HG02623 (cell line): ENCODE measurements around the gene HS6ST1.

Experiments
- ATAC-seq: cut with Tn5 transposase; IDR thresholded peaks from one replicate; pipeline ENCODE4 v1.9.1; 2021; ENCODE audit warnings: moderate library complexity; ENCODE audit not compliant: unreplicated experiment

The HS6ST1 gene

GRCh38 chr2:128348701-128349100 lies 30.0 kb upstream of the HS6ST1 start:
- ATAC-seq, result no peak

- no peak for ATAC-seq
These were observed 29.3 kb upstream of the HS6ST1 start for GRCh38 chr2:128347701-128348539.

GRCh38 chr2:128347171-128347558 lies 28.5 kb upstream of the HS6ST1 start:
- ATAC-seq, result no peak

- ATAC-seq, result no peak
These were observed 27.9 kb upstream of the HS6ST1 start for GRCh38 chr2:128346291-128347170.

GRCh38 chr2:128345436-128346165 lies 26.9 kb upstream of the HS6ST1 start:
- no peak for ATAC-seq

- ATAC-seq, result no peak
These were observed 25.4 kb upstream of the HS6ST1 start for GRCh38 chr2:128344101-128344500.

DNA sequence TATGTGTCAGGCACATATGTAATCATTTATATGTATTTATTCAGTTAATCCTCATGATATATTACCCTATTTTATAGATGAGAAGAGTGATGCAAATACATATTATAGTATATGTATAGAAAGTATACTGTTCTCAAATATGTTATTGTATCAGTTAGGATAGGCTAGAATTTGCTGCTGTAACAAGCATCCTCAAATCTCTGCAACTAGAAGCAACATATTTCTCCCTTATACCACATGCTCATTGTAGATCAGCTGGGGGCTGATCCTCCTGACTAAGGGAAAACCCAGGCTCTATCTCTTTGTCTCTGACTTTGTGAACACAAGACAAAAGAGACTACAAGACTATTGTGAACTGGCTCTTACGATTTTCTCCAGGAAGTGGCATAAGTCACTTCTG lies 24.8 kb upstream of the HS6ST1 start:
- ATAC-seq, result no peak

GRCh38 chr2:128342550-128342949 lies 23.9 kb upstream of the HS6ST1 start:
- no peak for ATAC-seq

GRCh38 chr2:128341621-128342020 lies 23.0 kb upstream of the HS6ST1 start:
- ATAC-seq, result no peak

DNA sequence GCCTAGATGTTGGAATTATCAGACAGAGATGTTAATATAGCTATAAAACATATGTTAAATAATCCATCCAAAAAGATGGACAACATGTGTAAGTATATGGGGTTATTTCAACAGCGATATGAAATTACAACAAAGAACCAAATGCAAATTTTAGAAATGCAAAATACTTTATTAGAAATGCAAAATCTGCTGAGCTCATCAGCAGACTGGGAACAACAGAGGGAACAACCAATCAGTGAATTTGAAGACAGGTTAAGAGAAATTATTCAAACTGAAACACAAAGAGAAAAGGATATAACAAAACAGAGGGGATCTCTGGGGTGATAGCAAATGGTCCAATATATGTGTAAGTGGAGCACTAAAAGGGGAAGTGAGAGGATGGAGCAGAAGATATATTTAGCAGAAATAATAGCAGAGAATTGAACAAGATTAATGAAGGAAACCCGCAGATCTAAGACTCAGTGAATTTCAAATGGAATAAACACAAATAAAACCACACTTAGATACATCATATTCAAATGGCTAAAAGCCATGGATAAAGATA lies 13.5 kb upstream of the HS6ST1 start:
- no peak for ATAC-seq

DNA sequence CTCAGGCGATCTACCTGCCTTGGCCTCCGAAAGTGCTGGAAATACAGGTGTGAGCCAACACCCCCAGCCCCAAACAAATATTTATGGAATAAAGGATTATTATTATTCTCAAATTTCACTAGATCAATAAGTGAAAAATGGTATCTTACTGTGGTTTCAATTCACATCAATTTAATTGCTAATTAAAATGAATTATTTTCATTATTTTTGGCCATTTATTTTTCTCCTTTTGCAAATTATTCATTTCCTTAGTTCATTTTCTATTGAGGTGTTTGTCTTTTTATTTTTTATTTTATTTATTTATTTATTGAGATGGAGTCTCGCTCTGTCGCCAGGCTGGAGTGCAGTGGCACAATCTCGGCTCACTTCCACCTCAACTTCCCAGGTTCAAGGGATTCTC lies 11.9 kb upstream of the HS6ST1 start:
- no peak for ATAC-seq

DNA sequence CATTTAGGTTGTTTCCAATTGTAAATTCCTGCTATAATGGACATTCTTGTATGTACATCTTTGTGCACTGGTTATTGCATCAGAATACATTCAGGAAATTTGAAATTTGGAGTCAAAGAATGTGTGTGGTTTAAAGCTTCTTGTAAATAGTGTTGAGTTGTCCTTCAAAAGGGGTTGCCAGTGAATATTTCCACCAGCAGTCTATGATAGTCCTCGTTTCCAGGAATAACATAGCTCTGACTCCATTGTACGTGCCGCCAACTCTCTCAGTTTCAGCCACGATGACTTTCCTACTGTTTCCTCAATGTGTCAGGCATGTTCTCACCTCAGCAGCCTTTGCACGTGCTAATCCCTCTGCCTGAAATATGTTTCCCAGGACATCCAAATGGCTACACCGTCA lies 10.9 kb upstream of the HS6ST1 start:
- no peak for ATAC-seq

DNA sequence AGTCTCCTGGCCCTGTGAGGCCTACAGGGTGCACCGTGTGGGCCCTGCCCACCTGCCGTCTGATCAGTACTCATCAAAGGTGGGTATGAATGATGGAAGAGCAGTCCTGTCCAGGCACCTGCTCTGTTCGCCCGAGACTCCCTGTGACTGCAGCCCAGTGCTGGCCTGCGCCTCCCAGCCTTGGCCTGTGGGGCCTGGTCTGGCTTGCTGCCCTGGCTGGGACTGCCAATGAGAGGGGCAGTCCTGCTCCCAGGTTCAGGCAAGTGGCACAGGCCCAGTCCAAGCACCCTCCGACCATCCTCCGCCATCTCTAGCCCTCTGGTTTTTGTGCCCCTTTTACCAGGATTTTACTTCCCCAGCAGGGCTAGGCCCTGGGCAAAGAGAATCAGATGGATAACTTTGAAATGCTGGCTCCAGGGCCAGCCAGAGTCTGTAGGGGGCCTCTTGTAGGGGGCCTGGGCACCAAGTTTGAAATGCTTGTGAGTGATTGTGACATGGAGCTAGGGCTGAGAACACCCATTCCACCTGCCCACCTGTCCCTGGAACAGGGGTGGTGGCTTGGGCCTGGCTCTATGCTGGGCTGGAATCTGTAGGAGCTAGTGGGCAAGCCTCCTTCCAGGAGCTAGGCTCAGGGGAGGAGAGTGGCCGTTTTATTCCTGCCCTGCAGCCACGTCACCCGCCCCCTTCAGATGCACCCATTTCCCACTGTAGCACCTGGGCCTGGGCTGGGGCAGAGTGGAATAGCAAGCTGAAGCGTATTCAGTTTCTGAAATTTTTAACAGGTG lies 8.7 kb upstream of the HS6ST1 start:
- no peak for ATAC-seq

- no peak for ATAC-seq
These were observed 7.7 kb upstream of the HS6ST1 start for GRCh38 chr2:128326346-128326745.

DNA sequence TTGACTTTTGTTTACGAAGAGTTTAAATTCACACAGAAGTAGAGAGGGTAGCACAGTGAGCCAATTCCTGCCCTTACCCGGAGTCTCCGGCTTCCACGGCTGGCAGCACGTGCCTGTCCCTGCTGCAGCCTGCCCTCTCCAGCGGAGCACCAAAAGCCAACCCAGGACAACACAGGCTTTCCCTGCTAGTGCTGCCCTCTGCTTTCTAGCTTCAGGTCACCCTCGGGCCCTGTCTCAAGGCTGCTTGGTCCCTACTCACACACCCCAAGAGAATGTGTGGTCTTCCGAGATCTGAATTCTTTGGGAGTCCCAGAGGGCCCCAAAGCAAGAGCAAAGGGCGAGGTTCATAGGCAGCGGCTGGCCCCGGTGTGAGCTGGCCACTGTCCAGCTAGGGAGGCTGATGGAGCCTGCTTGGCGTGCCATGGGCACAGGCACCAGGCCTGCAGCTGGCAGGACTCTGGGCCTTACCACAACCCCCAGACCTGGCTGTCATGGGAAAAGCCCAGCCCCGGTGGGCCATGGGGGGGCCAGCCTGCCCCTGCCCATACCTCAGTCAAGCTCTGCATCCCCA lies 7.0 kb upstream of the HS6ST1 start:
- ATAC-seq, result no peak

DNA sequence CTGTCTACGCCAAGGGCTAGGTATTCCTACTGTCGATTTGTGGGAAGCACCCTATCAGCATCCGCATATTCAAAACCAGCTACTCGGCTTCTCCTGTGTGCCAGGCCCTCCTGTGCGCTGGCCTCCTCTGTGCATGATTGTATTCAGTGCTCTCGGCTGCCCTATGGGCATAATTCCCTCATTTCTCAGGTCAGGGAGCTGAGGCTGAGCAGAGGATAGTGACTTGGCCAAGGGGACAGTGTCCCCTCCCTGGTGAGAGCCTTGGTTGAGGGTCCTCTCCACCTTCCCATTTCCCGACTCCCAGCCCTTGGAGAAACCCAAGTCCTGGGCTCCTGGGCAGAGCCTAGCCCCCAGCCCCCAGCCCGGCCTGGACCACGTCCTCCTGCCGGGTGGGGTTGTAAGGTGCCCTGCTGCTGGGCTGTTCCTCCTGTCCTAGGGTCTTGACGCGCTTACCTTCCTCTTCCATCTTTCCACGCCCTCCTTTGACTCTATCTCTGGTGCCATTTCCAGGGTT lies 6.3 kb upstream of the HS6ST1 start:
- no peak for ATAC-seq

DNA sequence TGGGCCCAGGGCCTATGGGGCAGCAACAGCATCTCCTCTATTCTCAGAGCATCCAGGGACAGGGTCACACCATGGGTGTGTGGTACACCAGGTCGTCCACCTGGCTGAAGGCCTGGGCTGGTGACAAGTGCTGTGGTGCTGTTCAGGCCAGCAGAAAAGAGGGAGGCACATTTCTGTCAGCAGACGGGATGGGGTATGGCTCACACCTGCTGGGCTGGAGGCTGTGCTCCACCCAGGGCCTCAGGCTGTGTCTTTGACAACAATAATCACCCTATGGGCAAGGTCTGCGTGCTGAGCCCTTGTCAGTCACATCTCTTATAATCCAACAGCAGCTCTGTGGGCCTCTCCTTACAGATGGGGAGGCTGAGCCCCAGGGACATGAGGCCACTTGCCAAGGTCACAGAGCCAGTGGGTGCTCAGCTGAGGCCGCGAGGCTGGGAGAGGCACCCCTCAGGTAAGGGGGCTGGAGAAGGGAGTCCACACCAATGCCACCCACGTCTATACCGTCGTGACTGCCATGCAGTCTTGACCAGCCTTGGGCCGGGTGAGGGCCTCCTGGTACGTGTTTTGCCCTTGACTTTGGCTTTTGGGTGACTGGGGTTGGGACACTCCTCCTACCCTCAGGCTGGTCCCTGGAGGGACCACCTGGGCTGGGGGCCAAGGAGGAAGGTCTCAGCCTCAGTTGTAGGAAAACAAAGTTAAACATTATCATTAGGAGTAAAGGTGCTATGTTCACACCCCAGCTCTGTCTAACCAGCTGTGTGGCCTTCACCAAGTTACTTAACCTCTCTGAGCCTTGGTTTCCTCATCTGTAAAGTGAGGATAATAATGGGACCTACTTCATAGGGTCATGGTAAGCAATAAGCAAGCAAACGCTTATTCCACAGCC lies 5.6 kb upstream of the HS6ST1 start:
- ATAC-seq, result no peak

GRCh38 chr2:128323555-128323931 lies 4.9 kb upstream of the HS6ST1 start:
- ATAC-seq, result no peak
